ENCODE data around the gene TSPAN31. TPM values are rescaled to one million over a fixed set of nuclear protein-coding genes. Genes with fewer than 3 reads are reported as not detected.

The TSPAN31 gene
- total RNA-seq, 1 donor from 2014 or later: 109 TPM

- Histone ChIP-seq H3K36me3 (ENCODE audit: control insufficient read depth, insufficient read depth, low read length) (no peaks in the 10 kb centered on the region), H3K27me3 (ENCODE audit: control insufficient read depth, insufficient read depth, low read length) (peaks cover 29% of the 10 kb centered on the region), H3K4me3 (ENCODE audit: low read depth, low read length) (no peak overlapping the region)
- no peak for TF ChIP-seq CTCF (IDR thresholded peaks at IDR 0.05; ENCODE audit: insufficient read depth, low read length, severe bottlenecking)
- FAIRE-seq (no peak), DNase-seq (ENCODE audit: low read depth) (no peak)
Observed at GRCh38 chr12:57741413-57741789, 3.4 kb upstream of the TSPAN31 start.

- FAIRE-seq (no peak), DNase-seq (ENCODE audit: low read depth) (no peak)
- Histone ChIP-seq H3K36me3 (ENCODE audit: control insufficient read depth, insufficient read depth, low read length) (peaks cover under 1% of the 10 kb centered on the region), H3K4me3 (ENCODE audit: low read depth, low read length) (no peak overlapping the region), H3K27me3 (ENCODE audit: control insufficient read depth, insufficient read depth, low read length) (peaks cover 24% of the 10 kb centered on the region)
- TF ChIP-seq CTCF (IDR thresholded peaks at IDR 0.05; ENCODE audit: insufficient read depth, low read length, severe bottlenecking): peak; percentile 11
Observed at GRCh38 chr12:57741844-57742738, 2.7 kb upstream of the TSPAN31 start.

GRCh38 chr12:57743769-57744168 is 1.1 kb upstream of the TSPAN31 start:
- no peak for FAIRE-seq
- Histone ChIP-seq H3K4me3 (ENCODE audit: low read depth, low read length) (no peak overlapping the region), H3K36me3 (ENCODE audit: control insufficient read depth, insufficient read depth, low read length) (peaks cover 4% of the 10 kb centered on the region)

GRCh38 chr12:57744194-57744776 is 554 bp upstream of the TSPAN31 start:
- peaks cover 4% of the 10 kb centered on the region for H3K36me3 ChIP-seq (ENCODE audit: control insufficient read depth, insufficient read depth, low read length)
- H3K27me3 ChIP-seq (ENCODE audit: control insufficient read depth, insufficient read depth, low read length): peaks cover 9% of the 10 kb centered on the region
- peak overlapping the region; percentile 73 for H3K4me3 ChIP-seq (ENCODE audit: low read depth, low read length)
- TF ChIP-seq CTCF (IDR thresholded peaks at IDR 0.05; ENCODE audit: insufficient read depth, low read length, severe bottlenecking): no peak
- FAIRE-seq (no peak), DNase-seq (ENCODE audit: low read depth) (no peak)

More at GRCh38 chr12:57743769-57744168, 1.1 kb upstream of the TSPAN31 start:
- TF ChIP-seq CTCF (IDR thresholded peaks at IDR 0.05; ENCODE audit: insufficient read depth, low read length, severe bottlenecking): no peak
- DNase-seq (ENCODE audit: low read depth): no peak
- H3K27me3 ChIP-seq (ENCODE audit: control insufficient read depth, insufficient read depth, low read length): peaks cover 14% of the 10 kb centered on the region

- H3K36me3 ChIP-seq (ENCODE audit: control insufficient read depth, insufficient read depth, low read length): peaks cover 6% of the 10 kb centered on the region
- no peak for FAIRE-seq
- H3K27me3 ChIP-seq (ENCODE audit: control insufficient read depth, insufficient read depth, low read length): no peaks in the 10 kb centered on the region
- no peak for TF ChIP-seq CTCF (IDR thresholded peaks at IDR 0.05; ENCODE audit: insufficient read depth, low read length, severe bottlenecking)
- peak overlapping the region; percentile 73 for H3K4me3 ChIP-seq (ENCODE audit: low read depth, low read length)
- no peak for DNase-seq (ENCODE audit: low read depth)
Observed at GRCh38 chr12:57745485-57745881, 644 bp downstream of the TSPAN31 start.
